GM12873 (cell line): ENCODE data around the gene SH2D5.

ENCODE experiments used
- CTCF ChIP-seq: IDR thresholded peaks from 2 replicates; pipeline ENCODE4 v1.5.1; 2012; ENCODE audit warnings: low read depth, mild to moderate bottlenecking, moderate library complexity, low read length, control low read depth; ENCODE audit not compliant: insufficient read depth; ENCODE audit errors: missing control alignments

The SH2D5 gene

GRCh38 chr1:20723159-20723536 is 9.4 kb downstream of the SH2D5 start:
- no peak for TF ChIP-seq CTCF

GRCh38 chr1:20721117-20722061 is 11.1 kb downstream of the SH2D5 start:
- TF ChIP-seq CTCF = no peak

GRCh38 chr1:20720631-20721091 is 11.8 kb downstream of the SH2D5 start:
- no peak for TF ChIP-seq CTCF

- TF ChIP-seq CTCF = no peak
Measured at GRCh38 chr1:20719871-20720620, 12.5 kb downstream of the SH2D5 start.

GRCh38 chr1:20719261-20719660 is 13.2 kb downstream of the SH2D5 start:
- no peak for TF ChIP-seq CTCF

- TF ChIP-seq CTCF = no peak
Measured at GRCh38 chr1:20717452-20718342, 14.8 kb downstream of the SH2D5 start, which contains the start of gene KIF17. TSS of gene KIF17 (minus strand) at chr1:20718007. CDS start at chr1:20717706, 301 bp downstream.

GRCh38 chr1:20716232-20716631 is 16.3 kb downstream of the SH2D5 start:
- no peak for TF ChIP-seq CTCF
